SK-N-SH (cell line): ENCODE measurements around the gene FAM222B. TPM values are rescaled to one million over a fixed set of nuclear protein-coding genes. Genes with fewer than 3 reads are reported as not detected.

Source experiments
- CTCF ChIA-PET: fragments of 300-600, 350-600 bp; formaldehyde crosslinking; extraction: SDS; loops from one replicate; lab custom pipeline; 2021; lab: Yijun Ruan, JAX
- POLR2A ChIA-PET: fragments of 350-600 bp; sonication (Branson Sonifier 250); formaldehyde crosslinking; extraction: SDS; loops from one replicate; lab custom pipeline; 2020; ENCODE audit warnings: antibody characterized with exemption, inconsistent platforms; lab: Yijun Ruan, JAX
- DNase-seq: peaks from one replicate; pipeline ENCODE4 v3.0.0; 2012
- H2AFZ ChIP-seq: fragments of 200-600 bp; sonication (generic); 2 replicates; pipeline ENCODE4 v1.8.1; 2016; ENCODE audit warnings: antibody characterized with exemption, mild to moderate bottlenecking, low read depth
- H3F3A ChIP-seq: fragments of 200-600 bp; sonication (generic); replicated peaks from 2 replicates; pipeline ENCODE3; 2016; ENCODE audit warnings: antibody characterized with exemption, mild to moderate bottlenecking; ENCODE audit not compliant: insufficient read depth
- H3K27ac ChIP-seq, 2 experiments: fragments of 200-500 bp in 1 of 2; fragments of 200-600 bp in 1 of 2; sonication (Bioruptor generic) in 1 of 2; sonication (generic), shearing (Covaris generic) in 1 of 2; 2 replicates each; pipeline versions ENCODE4 v1.5.1 to v1.6.1; 2014 to 2016; ENCODE audit warnings: low read depth in 2 of 2, inconsistent platforms in 1 of 2, low read length in 1 of 2, mild to moderate bottlenecking in 1 of 2, mixed read lengths in 1 of 2
- H3K27me3 ChIP-seq: fragments of 200-600 bp; sonication (generic), shearing (Covaris generic); 2 replicates; pipeline ENCODE4 v1.6.1; 2016; ENCODE audit warnings: mixed run types; ENCODE audit not compliant: insufficient read depth
- H3K36me3 ChIP-seq, 2 experiments: fragments of 200-500 bp in 1 of 2; fragments of 200-600 bp in 1 of 2; sonication (Bioruptor generic) in 1 of 2; sonication (generic) in 1 of 2; replicated peaks in 1 of 2; 2 replicates each; pipeline versions ENCODE3 to v1.5.1; 2014 to 2016; ENCODE audit warnings: low read length in 1 of 2, mild to moderate bottlenecking in 1 of 2; ENCODE audit not compliant: insufficient read depth in 2 of 2, control insufficient read depth in 1 of 2
- H3K4me1 ChIP-seq, 2 experiments: fragments of 200-500 bp in 1 of 2; fragments of 200-600 bp in 1 of 2; sonication (Bioruptor generic) in 1 of 2; sonication (generic), shearing (Covaris generic) in 1 of 2; 2 replicates each; pipeline versions ENCODE4 v1.5.1 to v1.6.1; 2014 to 2016; ENCODE audit warnings: low read depth in 1 of 2, low read length in 1 of 2, mixed run types in 1 of 2; ENCODE audit not compliant: insufficient read depth in 2 of 2, control insufficient read depth in 1 of 2
- H3K4me2 ChIP-seq: fragments of 200-600 bp; sonication (generic), shearing (Covaris generic); 2 replicates; pipeline ENCODE4 v1.6.1; 2017; ENCODE audit warnings: mixed run types
- H3K4me3 ChIP-seq, 2 experiments: fragments of 200-500 bp in 1 of 2; fragments of 200-600 bp in 1 of 2; sonication (Bioruptor generic) in 1 of 2; sonication (generic), shearing (Covaris generic) in 1 of 2; 2 replicates each; pipeline versions ENCODE4 v1.5.1 to v1.8.1; 2014 to 2016; ENCODE audit warnings: low read depth in 2 of 2, inconsistent platforms in 1 of 2, low read length in 1 of 2, mild to moderate bottlenecking in 1 of 2, mixed read lengths in 1 of 2, moderate library complexity in 1 of 2
- H3K79me2 ChIP-seq: fragments of 200-600 bp; sonication (generic); 2 replicates; pipeline ENCODE4 v1.8.1; 2017; ENCODE audit warnings: mild to moderate bottlenecking; ENCODE audit not compliant: insufficient read depth
- H3K9ac ChIP-seq: fragments of 200-600 bp; sonication (generic); 2 replicates; pipeline ENCODE4 v1.6.1; 2017; ENCODE audit warnings: mixed run types
- H3K9me2 ChIP-seq: fragments of 200-600 bp; sonication (generic); 2 replicates; pipeline ENCODE4 v1.6.1; 2017; ENCODE audit warnings: mixed run types
- H3K9me3 ChIP-seq: fragments of 200-600 bp; sonication (generic); 2 replicates; pipeline ENCODE4 v1.6.1; 2017; ENCODE audit warnings: mixed run types, mild to moderate bottlenecking, moderate library complexity
- H4K20me1 ChIP-seq: fragments of 200-600 bp; sonication (generic); 2 replicates; pipeline ENCODE4 v1.6.1; 2017; ENCODE audit warnings: mild to moderate bottlenecking, mixed run types; ENCODE audit not compliant: insufficient read depth
- CHD2 ChIP-seq: fragments of 150-350 bp; IDR thresholded peaks from 2 replicates; pipeline ENCODE4 v1.6.1; 2018; ENCODE audit warnings: low read length; ENCODE audit not compliant: partially characterized antibody
- ELF1 ChIP-seq: IDR thresholded peaks from 2 replicates; pipeline ENCODE4 v1.4.0; 2012
- EP300 ChIP-seq, 2 experiments: IDR thresholded peaks; 2 replicates each; pipeline versions ENCODE4 v1.4.0 to v1.6.1; 2012; ENCODE audit warnings: borderline replicate concordance in 1 of 2, low read depth in 1 of 2, low read length in 1 of 2
- FOSL2 ChIP-seq: IDR thresholded peaks from 2 replicates; pipeline ENCODE4 v1.4.0; 2012; ENCODE audit warnings: low read depth, mild to moderate bottlenecking, moderate library complexity, borderline replicate concordance
- FOXJ3 ChIP-seq: sonication (generic); formaldehyde crosslinking; IDR thresholded peaks from 2 replicates; pipeline ENCODE4 v1.5.1; 2020; ENCODE audit warnings: mild to moderate bottlenecking, missing genetic modification reagents
- FOXM1 ChIP-seq: IDR thresholded peaks from 2 replicates; pipeline ENCODE4 v1.4.0; 2012; ENCODE audit warnings: low read depth, mild to moderate bottlenecking
- GABPA ChIP-seq: IDR thresholded peaks from 2 replicates; pipeline ENCODE4 v1.4.0; 2012; ENCODE audit warnings: low read depth, mild to moderate bottlenecking
- JUND ChIP-seq: IDR thresholded peaks from 2 replicates; pipeline ENCODE4 v1.4.0; 2012
- MEF2A ChIP-seq: IDR thresholded peaks from 2 replicates; pipeline ENCODE4 v1.4.0; 2012; ENCODE audit warnings: low read depth, borderline replicate concordance
- MXI1 ChIP-seq: IDR thresholded peaks from 2 replicates; pipeline ENCODE4 v1.6.1; 2012; ENCODE audit warnings: mild to moderate bottlenecking, low read depth, low read length, improper control_type of control experiment
- NRF1 ChIP-seq: IDR thresholded peaks from 2 replicates; pipeline ENCODE4 v1.6.1; 2012; ENCODE audit warnings: low read depth, mild to moderate bottlenecking, low read length
- RAD21 ChIP-seq: IDR thresholded peaks from 2 replicates; pipeline ENCODE4 v1.6.1; 2012; ENCODE audit warnings: mild to moderate bottlenecking, low read length
- RCOR1 ChIP-seq: fragments of 150-350 bp; IDR thresholded peaks from 2 replicates; pipeline ENCODE4 v1.6.1; 2017; ENCODE audit warnings: antibody characterized with exemption, low read length
- RFX5 ChIP-seq: IDR thresholded peaks from 2 replicates; pipeline ENCODE4 v1.6.1; 2012; ENCODE audit warnings: mild to moderate bottlenecking, improper control_type of control experiment, low read length
- TCF12 ChIP-seq: IDR thresholded peaks from 2 replicates; pipeline ENCODE4 v1.4.0; 2012
- TEAD4 ChIP-seq: IDR thresholded peaks from 2 replicates; pipeline ENCODE4 v1.4.0; 2012; ENCODE audit warnings: mild to moderate bottlenecking, borderline replicate concordance; ENCODE audit not compliant: insufficient read depth
- WGBS: methylation state at CpG from one replicate; pipeline ENCODE4 v1.1.6; 2017; ENCODE audit warnings: low lambda C conversion rate; 5-methylcytosine and 5-hydroxymethylcytosine counted together
- polyA plus RNA-seq, 3 experiments: library from polyadenylated mRNA; depleted of rRNA; stranded (reverse); fragments of >200 nt; gene quantifications; 2 replicates each; pipeline ENCODE4 v1.2.3, GENCODE V29; 2012
- TF ChIP-seq, protein P1 (sequence below): IDR thresholded peaks from 2 replicates; pipeline ENCODE4 v1.4.0; 2012; ENCODE audit warnings: low read depth, borderline replicate concordance
- TF ChIP-seq, protein P2 (sequence below): fragments of 150-350 bp; IDR thresholded peaks from 2 replicates; pipeline ENCODE4 v1.6.1; 2016; ENCODE audit warnings: mild to moderate bottlenecking, low read depth, low read length

The FAM222B gene
- polyA plus RNA-seq, 1 of the 3 experiments (the other 2 are of a cell fraction): 9.0 TPM

- Histone ChIP-seq H3K9me2 (no peaks in the 10 kb centered on the region), H3K4me3 (no peak overlapping the region), H3K4me2 (no peak overlapping the region), H3K27me3 (no peaks in the 10 kb centered on the region), H3K9ac (no peak overlapping the region), H3K27ac (no peak overlapping the region), H3K36me3 (peaks cover 38 to 39% of the 10 kb centered on the region in 2 experiments), H3K4me1 (peaks cover 9 to 18% of the 10 kb centered on the region in 2 experiments; a peak in 3 of 4 replicates), H3K9me3 (no peaks in the 10 kb centered on the region), H3F3A (peaks cover 34% of the 10 kb centered on the region), H4K20me1 (peaks cover 48% of the 10 kb centered on the region), H3K79me2 (peaks cover 31% of the 10 kb centered on the region; the same call in 1 of the 2 replicates), H2AFZ (no peak overlapping the region)
- DNase-seq: no peak
- POLR2A ChIA-PET: interaction anchor here (0.6 to 2.2 kb wide), 2 partner anchors 25 to 145 kb away, joined by 5 to 11 read pairs; partner anchors contain the start of gene TLCD1
- no peak for TF ChIP-seq FOSL2
- no peak for TF ChIP-seq MXI1
- TF ChIP-seq ELF1: no peak
- TF ChIP-seq NRF1: no peak
- TF ChIP-seq, protein P1, sequence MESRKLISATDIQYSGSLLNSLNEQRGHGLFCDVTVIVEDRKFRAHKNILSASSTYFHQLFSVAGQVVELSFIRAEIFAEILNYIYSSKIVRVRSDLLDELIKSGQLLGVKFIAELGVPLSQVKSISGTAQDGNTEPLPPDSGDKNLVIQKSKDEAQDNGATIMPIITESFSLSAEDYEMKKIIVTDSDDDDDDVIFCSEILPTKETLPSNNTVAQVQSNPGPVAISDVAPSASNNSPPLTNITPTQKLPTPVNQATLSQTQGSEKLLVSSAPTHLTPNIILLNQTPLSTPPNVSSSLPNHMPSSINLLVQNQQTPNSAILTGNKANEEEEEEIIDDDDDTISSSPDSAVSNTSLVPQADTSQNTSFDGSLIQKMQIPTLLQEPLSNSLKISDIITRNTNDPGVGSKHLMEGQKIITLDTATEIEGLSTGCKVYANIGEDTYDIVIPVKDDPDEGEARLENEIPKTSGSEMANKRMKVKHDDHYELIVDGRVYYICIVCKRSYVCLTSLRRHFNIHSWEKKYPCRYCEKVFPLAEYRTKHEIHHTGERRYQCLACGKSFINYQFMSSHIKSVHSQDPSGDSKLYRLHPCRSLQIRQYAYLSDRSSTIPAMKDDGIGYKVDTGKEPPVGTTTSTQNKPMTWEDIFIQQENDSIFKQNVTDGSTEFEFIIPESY: no peak
- no peak for TF ChIP-seq CHD2
- no peak for TF ChIP-seq GABPA
- WGBS: 94% methylated on average over 9 of the region's 10 CpGs
- CTCF ChIA-PET: interaction anchor here (0.6 to 20.4 kb wide), 11 partner anchors 11 to 201 kb away, joined by 3 to 612 read pairs (median 5); partner anchors contain the start of genes FLOT2, NEK8, RPL23A and TLCD1
Observed at GRCh38 chr17:28751600-28752366, 90.8 kb downstream of the FAM222B start.

DNA sequence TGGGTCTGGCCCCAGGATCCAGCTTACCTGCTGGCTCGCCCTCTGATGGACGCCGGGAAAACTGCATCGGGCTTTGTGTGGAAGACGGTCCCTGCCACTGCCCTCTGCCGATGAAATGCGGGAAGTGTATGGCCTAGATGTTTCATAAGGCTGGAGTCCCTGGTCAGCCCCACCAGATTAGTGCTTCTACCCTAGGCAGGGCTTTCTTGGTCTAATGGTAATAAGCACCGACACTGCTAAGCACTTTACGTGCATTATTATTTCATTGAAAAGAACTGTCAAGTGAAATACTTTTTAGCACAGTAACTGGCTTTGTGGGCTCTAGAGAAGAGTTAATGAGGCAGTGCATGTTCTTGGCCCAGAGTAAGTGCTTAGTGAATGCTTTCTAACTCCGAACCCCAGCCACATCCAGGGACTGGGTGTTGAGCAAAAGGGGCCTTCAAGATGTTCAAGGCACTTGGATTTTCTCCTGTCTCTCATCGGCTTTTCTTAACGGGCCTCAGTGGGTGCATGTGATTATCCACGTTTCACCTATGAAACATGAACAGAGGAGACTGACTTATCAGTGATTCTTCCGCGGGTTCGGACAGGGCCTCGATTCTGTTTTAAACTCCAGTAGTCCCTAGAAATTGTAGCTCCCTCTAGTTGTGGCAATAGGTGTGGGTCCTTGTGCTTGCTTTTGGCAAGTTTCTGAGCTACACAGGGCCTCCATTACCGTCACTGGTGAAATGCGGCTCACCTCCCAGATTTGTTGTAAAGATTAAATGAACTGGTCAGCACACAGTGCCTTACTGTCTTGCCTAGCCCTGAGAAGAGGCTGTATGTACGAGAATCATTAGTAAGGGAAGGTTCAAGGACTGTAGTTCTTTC, 92.2 kb downstream of the FAM222B start:
- Histone ChIP-seq H4K20me1 (peaks cover 62% of the 10 kb centered on the region), H3K27me3 (no peaks in the 10 kb centered on the region), H3K79me2 (peaks cover 44% of the 10 kb centered on the region), H3K36me3 (peaks cover 34 to 41% of the 10 kb centered on the region in 2 experiments), H3K9me2 (no peaks in the 10 kb centered on the region), H3K4me1 (peaks cover 22 to 32% of the 10 kb centered on the region in 2 experiments; a peak in 3 of 4 replicates), H3K9me3 (no peaks in the 10 kb centered on the region), H2AFZ (no peak overlapping the region), H3K27ac (peak overlapping the region; percentile 36 to 44; a peak in 2 of 4 replicates), H3F3A (peaks cover 27% of the 10 kb centered on the region), H3K4me3 (peak overlapping the region in 1 of 2 experiments; percentile 33; a peak in 1 of 4 replicates), H3K4me2 (no peak overlapping the region), H3K9ac (peak overlapping the region; percentile 41; the same call in 1 of the 2 replicates)
- peak; percentile 87 for DNase-seq
- CTCF ChIA-PET: interaction anchor here (0.6 to 20.4 kb wide), 29 partner anchors 9 to 213 kb away, joined by 3 to 612 read pairs (median 4); partner anchors contain the start of genes BLTP2, DHRS13, FLOT2 and NEK8
- POLR2A ChIA-PET: interaction anchor here (0.6 to 2.9 kb wide), 2 partner anchors 23 to 31 kb away, joined by 3 to 52 read pairs; partner anchors contain the start of genes NEK8, RPL23A and TLCD1
- WGBS: 37% methylated on average over 20 of the region's 20 CpGs
- no peak for TF ChIP-seq JUND
- TF ChIP-seq RCOR1: peak; percentile 23; the same call in 1 of the 2 replicates
- peak; percentile 86 for TF ChIP-seq RAD21
- TF ChIP-seq FOSL2: no peak
- TF ChIP-seq, protein P1: no peak
- TF ChIP-seq MEF2A: no peak
- TF ChIP-seq TEAD4: no peak
- TF ChIP-seq CHD2: peak; percentile 78
- TF ChIP-seq TCF12: no peak
- TF ChIP-seq FOXJ3 (CRISPR knock-in tag): no peak
- TF ChIP-seq RFX5: peak; percentile 40; the same call in 1 of the 2 replicates
- TF ChIP-seq FOXM1: no peak
- TF ChIP-seq GABPA: no peak
- TF ChIP-seq, protein P2, sequence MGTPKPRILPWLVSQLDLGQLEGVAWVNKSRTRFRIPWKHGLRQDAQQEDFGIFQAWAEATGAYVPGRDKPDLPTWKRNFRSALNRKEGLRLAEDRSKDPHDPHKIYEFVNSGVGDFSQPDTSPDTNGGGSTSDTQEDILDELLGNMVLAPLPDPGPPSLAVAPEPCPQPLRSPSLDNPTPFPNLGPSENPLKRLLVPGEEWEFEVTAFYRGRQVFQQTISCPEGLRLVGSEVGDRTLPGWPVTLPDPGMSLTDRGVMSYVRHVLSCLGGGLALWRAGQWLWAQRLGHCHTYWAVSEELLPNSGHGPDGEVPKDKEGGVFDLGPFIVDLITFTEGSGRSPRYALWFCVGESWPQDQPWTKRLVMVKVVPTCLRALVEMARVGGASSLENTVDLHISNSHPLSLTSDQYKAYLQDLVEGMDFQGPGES: no peak
- TF ChIP-seq EP300 (IDR thresholded peaks at IDR 0.05; ENCODE audit: borderline replicate concordance in 1 of 2, low read depth in 1 of 2, low read length in 1 of 2): peak in 1 of 2 experiments; percentile 18; a peak in 1 of 4 replicates
